Naive thymus-derived CD4-positive, alpha-beta T cell (primary cell): Measurements from ENCODE around the gene TEPSIN. TPM values are rescaled to one million over a fixed set of nuclear protein-coding genes. Genes with fewer than 3 reads are reported as not detected.

ENCODE experiments used
- ATAC-seq: fragments of 150-1000 bp; cut with Tn5 transposase; 2 replicates; pipeline ENCODE4 v1.10.0; 2021; ENCODE audit warnings: mild to moderate bottlenecking, moderate library complexity
- CTCF ChIA-PET: fragments of 350-600 bp; sonication (Branson Sonifier 250); formaldehyde crosslinking; loops from one replicate; lab custom pipeline; 2021; ENCODE audit warnings: antibody characterized with exemption; lab: Charles Lee
- POLR2A ChIA-PET: fragments of 350-600 bp; sonication (Branson Sonifier 250); formaldehyde crosslinking; loops from one replicate; lab custom pipeline; 2021; ENCODE audit warnings: antibody characterized with exemption, inconsistent platforms; lab: Charles Lee
- DNase-seq, 9 donors: peaks; one replicate each; pipeline versions ENCODE4 v3.0.0 to v3.0.0-alpha.2; 2020 to 2022; ENCODE audit warnings: mixed read lengths in 1 of 9
- H3K27ac ChIP-seq: one replicate; pipeline ENCODE4 v1.7.0; 2013; ENCODE audit warnings: mild to moderate bottlenecking, low read depth, low read length, moderate library complexity
- H3K27me3 ChIP-seq, 2 donors: one replicate each; pipeline ENCODE4 v1.7.0; 2013; ENCODE audit warnings: low read length in 2 of 2, mild to moderate bottlenecking in 2 of 2, moderate library complexity in 2 of 2; ENCODE audit not compliant: control insufficient read depth in 2 of 2, insufficient read depth in 2 of 2
- H3K36me3 ChIP-seq, 3 experiments: 1 replicate in 2 of 3; 2 replicates in 1 of 3; pipeline ENCODE4 v1.7.0; 2013; ENCODE audit warnings: low read length in 3 of 3, mild to moderate bottlenecking in 3 of 3, moderate library complexity in 1 of 3; ENCODE audit not compliant: insufficient read depth in 3 of 3, control insufficient read depth in 2 of 3
- H3K4me1 ChIP-seq, 2 donors: one replicate each; pipeline ENCODE4 v1.7.0; 2013; ENCODE audit warnings: low read length in 2 of 2, mild to moderate bottlenecking in 2 of 2, moderate library complexity in 1 of 2; ENCODE audit not compliant: control insufficient read depth in 2 of 2, insufficient read depth in 2 of 2
- H3K4me3 ChIP-seq: 2 replicates; pipeline ENCODE4 v1.7.0; 2013; ENCODE audit warnings: mild to moderate bottlenecking, low read length
- H3K9me3 ChIP-seq, 3 experiments: 1 replicate in 2 of 3; 2 replicates in 1 of 3; pipeline ENCODE4 v1.7.0; 2013; ENCODE audit warnings: low read length in 3 of 3; ENCODE audit not compliant: control insufficient read depth in 2 of 3
- H3K27ac Mint-ChIP-seq, 9 donors: one replicate each; pipeline ENCODE4 v1.8.0; 2020 to 2022; ENCODE audit warnings: mixed read lengths in 9 of 9, mild to moderate bottlenecking in 8 of 9, moderate library complexity in 5 of 9, inconsistent platforms in 2 of 9
- H3K27me3 Mint-ChIP-seq, 5 donors: one replicate each; pipeline ENCODE4 v1.8.0; 2021 to 2022; ENCODE audit warnings: mixed read lengths in 5 of 5, mild to moderate bottlenecking in 1 of 5
- H3K36me3 Mint-ChIP-seq, 5 donors: one replicate each; pipeline ENCODE4 v1.8.0; 2020 to 2022; ENCODE audit warnings: mixed read lengths in 5 of 5, mild to moderate bottlenecking in 3 of 5, inconsistent platforms in 1 of 5
- H3K4me1 Mint-ChIP-seq, 7 donors: one replicate each; pipeline ENCODE4 v1.8.0; 2020 to 2022; ENCODE audit warnings: mixed read lengths in 7 of 7, mild to moderate bottlenecking in 3 of 7, inconsistent platforms in 1 of 7
- H3K4me3 Mint-ChIP-seq, 10 donors: one replicate each; pipeline ENCODE4 v1.8.0; 2020 to 2022; ENCODE audit warnings: mild to moderate bottlenecking in 10 of 10, mixed read lengths in 10 of 10, moderate library complexity in 6 of 10, inconsistent platforms in 2 of 10
- H3K9me3 Mint-ChIP-seq, 11 donors: one replicate each; pipeline ENCODE4 v1.8.0; 2020 to 2022; ENCODE audit warnings: mixed read lengths in 11 of 11, mild to moderate bottlenecking in 4 of 11, inconsistent platforms in 1 of 11, moderate library complexity in 1 of 11
- intact Hi-C, 2 donors: fragments of 100-400 bp; cut with micrococcal nuclease; formaldehyde crosslinking; loops; one replicate each; pipeline ENCODE4 v1.15.1; 2023
- polyA plus RNA-seq, 2 donors: library from polyadenylated mRNA; unstranded; fragments of 300-500 nt; fragmentation: Illumina TruSeq; gene quantifications; one replicate each; pipeline ENCODE4 v1.2.3, GENCODE V29; 2021
- total RNA-seq, 6 experiments: library from RNA in 5 of 6; stranded (reverse) in 5 of 6; gene quantifications; 1 replicate in 5 of 6; 2 replicates in 1 of 6; pipeline ENCODE4 v1.2.3 and lab custom pipeline; 2021 to 2026

TEPSIN gene
- total and polyA plus RNA-seq, 7 experiments from 2014 or later = 3.2 to 115 (median 87.9) TPM

- no peak overlapping the region for H3K4me3 ChIP-seq
- peaks cover 0 to 17% (median 0%) of the 10 kb centered on the region in 3 experiments for H3K36me3 ChIP-seq
- DNase-seq = no peak
- POLR2A ChIA-PET = interaction anchor here (1.2 kb wide), 1 partner anchor 19 kb away, joined by 4 read pairs; no protein-coding TSS in a partner anchor
- no peak for ATAC-seq
- peaks cover 0 to 3% (median 0%) of the 10 kb centered on the region in 7 donors for H3K4me1 Mint-ChIP-seq
- no peaks in the 10 kb centered on the region for H3K4me1 ChIP-seq
- intact Hi-C loops = no loop called here
- H3K27ac ChIP-seq = no peak overlapping the region
- no peaks in the 10 kb centered on the region for H3K36me3 Mint-ChIP-seq
- no peaks in the 10 kb centered on the region for H3K9me3 Mint-ChIP-seq
- no peaks in the 10 kb centered on the region for H3K9me3 ChIP-seq
- CTCF ChIA-PET = no interaction called here
- H3K4me3 Mint-ChIP-seq = no peak overlapping the region
- H3K27me3 Mint-ChIP-seq = no peaks in the 10 kb centered on the region
- no peaks in the 10 kb centered on the region for H3K27me3 ChIP-seq
- no peak overlapping the region for H3K27ac Mint-ChIP-seq
Observed at GRCh38 chr17:81206657-81207056, 32.2 kb downstream of the TEPSIN start.

- Histone ChIP-seq H3K9me3 (no peaks in the 10 kb centered on the region), H3K4me3 (no peak overlapping the region), H3K27ac (no peak overlapping the region), H3K4me1 (no peaks in the 10 kb centered on the region), H3K27me3 (no peaks in the 10 kb centered on the region), H3K36me3 (peaks cover 0 to 22% (median 0%) of the 10 kb centered on the region in 3 experiments)
- H3K4me1 Mint-ChIP-seq = peaks cover 0 to 1% (median 0%) of the 10 kb centered on the region in 7 donors
- no peak overlapping the region for H3K27ac Mint-ChIP-seq
- H3K9me3 Mint-ChIP-seq = no peaks in the 10 kb centered on the region
- intact Hi-C loops = no loop called here
- ChIA-PET POLR2A (interaction anchor here (1.2 kb wide), 1 partner anchor 20 kb away, joined by 4 read pairs; no protein-coding TSS in a partner anchor), CTCF (no interaction called here)
- H3K27me3 Mint-ChIP-seq = no peaks in the 10 kb centered on the region
- no peak overlapping the region for H3K4me3 Mint-ChIP-seq
- no peak for ATAC-seq
- no peak for DNase-seq
- H3K36me3 Mint-ChIP-seq = no peaks in the 10 kb centered on the region
Observed at GRCh38 chr17:81206166-81206565, 32.7 kb downstream of the TEPSIN start.

GRCh38 chr17:81204578-81204977 lies 34.3 kb downstream of the TEPSIN start:
- POLR2A ChIA-PET = no interaction called here
- Histone ChIP-seq H3K27me3 (no peaks in the 10 kb centered on the region), H3K36me3 (peaks cover 0 to 23% (median 0%) of the 10 kb centered on the region in 3 experiments), H3K4me3 (no peak overlapping the region), H3K4me1 (no peaks in the 10 kb centered on the region), H3K27ac (no peak overlapping the region), H3K9me3 (no peaks in the 10 kb centered on the region)
- Mint-ChIP-seq H3K9me3 (no peaks in the 10 kb centered on the region), H3K4me1 (no peaks in the 10 kb centered on the region), H3K4me3 (no peak overlapping the region), H3K27ac (peak overlapping the region in 1 of 9 donors; percentile 51), H3K27me3 (no peaks in the 10 kb centered on the region), H3K36me3 (peaks cover 0 to 3% (median 0%) of the 10 kb centered on the region in 5 donors)
- ATAC-seq (no peak), DNase-seq (no peak)
- intact Hi-C loops = no loop called here
- CTCF ChIA-PET = no interaction called here

GRCh38 chr17:81203136-81203535 lies 35.7 kb downstream of the TEPSIN start:
- H3K9me3 Mint-ChIP-seq = no peaks in the 10 kb centered on the region
- CTCF ChIA-PET = no interaction called here
- H3K27me3 ChIP-seq = no peaks in the 10 kb centered on the region
- no peaks in the 10 kb centered on the region for H3K4me1 Mint-ChIP-seq
- no peaks in the 10 kb centered on the region for H3K9me3 ChIP-seq
- no peak overlapping the region for H3K27ac ChIP-seq
- H3K4me3 Mint-ChIP-seq = no peak overlapping the region
- peaks cover 0 to 3% (median 0%) of the 10 kb centered on the region in 5 donors for H3K36me3 Mint-ChIP-seq
- no peak overlapping the region for H3K4me3 ChIP-seq
- ATAC-seq (no peak), DNase-seq (no peak)
- peaks cover 0 to 36% (median 0%) of the 10 kb centered on the region in 3 experiments for H3K36me3 ChIP-seq
- intact Hi-C loops = no loop called here
- no peaks in the 10 kb centered on the region for H3K27me3 Mint-ChIP-seq
- H3K4me1 ChIP-seq = no peaks in the 10 kb centered on the region
- H3K27ac Mint-ChIP-seq = no peak overlapping the region
- POLR2A ChIA-PET = no interaction called here

GRCh38 chr17:81202318-81202717 lies 36.5 kb downstream of the TEPSIN start:
- ATAC-seq = no peak
- Histone ChIP-seq H3K9me3 (no peaks in the 10 kb centered on the region), H3K27me3 (no peaks in the 10 kb centered on the region), H3K4me3 (no peak overlapping the region), H3K4me1 (no peaks in the 10 kb centered on the region), H3K27ac (no peak overlapping the region), H3K36me3 (peaks cover 0 to 44% (median 0%) of the 10 kb centered on the region in 3 experiments)
- H3K4me1 Mint-ChIP-seq = no peaks in the 10 kb centered on the region
- intact Hi-C loops = no loop called here
- no peaks in the 10 kb centered on the region for H3K27me3 Mint-ChIP-seq
- peaks cover 0 to 3% (median 0%) of the 10 kb centered on the region in 5 donors for H3K36me3 Mint-ChIP-seq
- no peak for DNase-seq
- H3K4me3 Mint-ChIP-seq = no peak overlapping the region
- ChIA-PET POLR2A (no interaction called here), CTCF (no interaction called here)
- no peak overlapping the region for H3K27ac Mint-ChIP-seq
- H3K9me3 Mint-ChIP-seq = no peaks in the 10 kb centered on the region

- ATAC-seq (peak; percentile 86), DNase-seq (peak in 1 of 9 donors; percentile 9)
- H3K9me3 Mint-ChIP-seq = no peaks in the 10 kb centered on the region
- H3K27ac Mint-ChIP-seq = peak overlapping the region in 1 of 9 donors; percentile 62
- Histone ChIP-seq H3K4me3 (no peak overlapping the region), H3K4me1 (no peaks in the 10 kb centered on the region), H3K27me3 (no peaks in the 10 kb centered on the region), H3K9me3 (no peaks in the 10 kb centered on the region), H3K36me3 (peaks cover 0 to 39% (median 0%) of the 10 kb centered on the region in 3 experiments), H3K27ac (no peak overlapping the region)
- CTCF ChIA-PET = interaction anchor here (0.7 kb wide), 1 partner anchor 657 kb away, joined by 3 read pairs; no protein-coding TSS in a partner anchor
- H3K4me1 Mint-ChIP-seq = no peaks in the 10 kb centered on the region
- intact Hi-C loops = loop anchor here in 1 of 2 donors (2.0 kb wide), 1 partner anchor 58 kb away; no protein-coding TSS in a partner anchor
- H3K36me3 Mint-ChIP-seq = peaks cover 0 to 3% (median 0%) of the 10 kb centered on the region in 5 donors
- H3K27me3 Mint-ChIP-seq = no peaks in the 10 kb centered on the region
- H3K4me3 Mint-ChIP-seq = no peak overlapping the region
- POLR2A ChIA-PET = no interaction called here
Observed at GRCh38 chr17:81200695-81201580, 37.9 kb downstream of the TEPSIN start.
